Loucy (cell line): Measurements from ENCODE around the gene KRTAP9-7.

Source experiments
- H2AFZ ChIP-seq: fragments of 200-600 bp; sonication (generic); 2 replicates; pipeline ENCODE4 v1.6.0; 2016; ENCODE audit warnings: antibody characterized with exemption, mild to moderate bottlenecking, low read length, moderate library complexity
- H3F3A ChIP-seq: fragments of 200-600 bp; 2 replicates; pipeline ENCODE4 v1.6.0; 2016; ENCODE audit warnings: antibody characterized with exemption, low read depth, mild to moderate bottlenecking
- H3K27me3 ChIP-seq: fragments of 200-600 bp; sonication (generic); 2 replicates; pipeline ENCODE4 v1.6.1; 2014; ENCODE audit warnings: low read length, mild to moderate bottlenecking; ENCODE audit not compliant: insufficient read depth, poor library complexity, severe bottlenecking
- H3K36me3 ChIP-seq: fragments of 200-600 bp; sonication (generic); 2 replicates; pipeline ENCODE4 v1.6.1; 2016; ENCODE audit warnings: low read length; ENCODE audit not compliant: insufficient read depth
- H3K4me1 ChIP-seq: fragments of 200-600 bp; sonication (generic); 2 replicates; pipeline ENCODE4 v1.5.1; 2014; ENCODE audit warnings: low read length, mild to moderate bottlenecking; ENCODE audit not compliant: insufficient read depth, poor library complexity, severe bottlenecking
- H3K4me2 ChIP-seq: fragments of 200-600 bp; sonication (generic); 2 replicates; pipeline ENCODE4 v1.6.0; 2014; ENCODE audit warnings: antibody characterized with exemption, low read length, low read depth, mild to moderate bottlenecking; ENCODE audit not compliant: poor library complexity, severe bottlenecking
- H3K4me3 ChIP-seq: fragments of 200-600 bp; sonication (generic); 2 replicates; pipeline ENCODE4 v1.5.1; 2014; ENCODE audit warnings: low read length, mild to moderate bottlenecking, mixed read lengths; ENCODE audit not compliant: poor library complexity, severe bottlenecking
- H3K79me2 ChIP-seq: fragments of 200-600 bp; sonication (generic); 2 replicates; pipeline ENCODE4 v1.6.1; 2014; ENCODE audit warnings: low read length; ENCODE audit not compliant: insufficient read depth
- H3K9ac ChIP-seq: fragments of 200-600 bp; sonication (generic); 2 replicates; pipeline ENCODE4 v1.6.0; 2014; ENCODE audit warnings: mild to moderate bottlenecking, low read depth, low read length, moderate library complexity; ENCODE audit not compliant: poor library complexity, severe bottlenecking
- H3K9me2 ChIP-seq: fragments of 200-600 bp; sonication (generic); replicated peaks from 2 replicates; pipeline ENCODE4 v1.6.1; 2016; ENCODE audit warnings: low read depth, low read length, mixed read lengths
- H3K9me3 ChIP-seq: fragments of 200-600 bp; sonication (generic); 2 replicates; pipeline ENCODE4 v1.6.1; 2014; ENCODE audit warnings: mild to moderate bottlenecking, antibody characterized with exemption, low read length, low read depth; ENCODE audit not compliant: insufficient read depth
- H4K20me1 ChIP-seq: fragments of 200-600 bp; sonication (generic); 2 replicates; pipeline ENCODE4 v1.6.0; 2014; ENCODE audit warnings: antibody characterized with exemption, low read length, mild to moderate bottlenecking; ENCODE audit not compliant: insufficient read depth, poor library complexity, severe bottlenecking
- CTCF ChIP-seq: fragments of 200-600 bp; sonication (generic); conservative IDR thresholded peaks from 2 replicates; pipeline ENCODE4 v1.5.1; 2014; ENCODE audit warnings: mild to moderate bottlenecking, antibody characterized with exemption, low read length
- EZH2phosphoT487 ChIP-seq: fragments of 200-600 bp; IDR thresholded peaks from 2 replicates; pipeline ENCODE4 v1.6.1; 2018; ENCODE audit warnings: antibody characterized with exemption, mild to moderate bottlenecking, moderate library complexity, borderline replicate concordance

Gene KRTAP9-7

DNA sequence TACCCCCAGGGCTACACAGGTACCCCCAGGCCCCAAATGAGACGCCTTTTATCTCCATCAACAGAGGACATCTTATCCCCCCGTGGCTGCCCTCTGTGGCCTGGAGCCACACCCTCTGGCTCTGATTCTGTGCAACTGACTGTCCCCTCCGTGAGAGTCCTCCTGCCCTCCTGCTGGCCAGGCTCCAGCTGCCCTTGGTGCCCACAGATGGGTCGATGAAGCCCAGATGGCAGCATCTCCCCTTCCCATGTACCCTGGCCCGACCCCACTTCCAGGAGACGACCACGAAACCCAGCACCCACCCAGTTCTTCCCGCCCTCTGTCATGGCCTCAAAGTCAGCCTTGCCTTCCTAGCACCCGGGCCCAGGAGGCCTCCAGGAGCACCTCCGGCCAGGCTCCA is 49.6 kb downstream of the KRTAP9-7 start:
- 0 out of 2 replicates have a peak, but pooled peaks cover 2% of the 10 kb centered on the region for H3K9me3 ChIP-seq
- no peaks in the 10 kb centered on the region for H3K27me3 ChIP-seq
- H3K9ac ChIP-seq = no peak overlapping the region
- no peak overlapping the region for H2AFZ ChIP-seq
- no peak overlapping the region for H3K4me3 ChIP-seq
- H4K20me1 ChIP-seq = no peaks in the 10 kb centered on the region
- no peaks in the 10 kb centered on the region for H3K36me3 ChIP-seq
- no peaks in the 10 kb centered on the region for H3K79me2 ChIP-seq
- H3F3A ChIP-seq = no peaks in the 10 kb centered on the region
- H3K4me2 ChIP-seq = no peak overlapping the region
- no peaks in the 10 kb centered on the region for H3K9me2 ChIP-seq
- TF ChIP-seq EZH2phosphoT487 (no peak), CTCF (no peak)
- no peaks in the 10 kb centered on the region for H3K4me1 ChIP-seq

GRCh38 chr17:41325611-41326010 is 50.1 kb downstream of the KRTAP9-7 start:
- TF ChIP-seq EZH2phosphoT487 = no peak
- no peak for TF ChIP-seq CTCF
- no peak overlapping the region for H3K4me3 ChIP-seq
- no peaks in the 10 kb centered on the region for H3K9me3 ChIP-seq
- H2AFZ ChIP-seq = no peak overlapping the region
- H3K4me2 ChIP-seq = no peak overlapping the region
- H3K27me3 ChIP-seq = no peaks in the 10 kb centered on the region
- H3K36me3 ChIP-seq = no peaks in the 10 kb centered on the region
- H3K4me1 ChIP-seq = no peaks in the 10 kb centered on the region
- H3K79me2 ChIP-seq = no peaks in the 10 kb centered on the region
- H3K9me2 ChIP-seq = no peaks in the 10 kb centered on the region
- no peak overlapping the region for H3K9ac ChIP-seq
- H3F3A ChIP-seq = no peaks in the 10 kb centered on the region
- H4K20me1 ChIP-seq = no peaks in the 10 kb centered on the region
